ENCODE results near the gene PTH2. TPM values are rescaled to one million over a fixed set of nuclear protein-coding genes. Genes with fewer than 3 reads are reported as not detected.

Gene PTH2
- total and polyA plus RNA-seq, 2 of the 8 experiments (the other 6 are each of a cell fraction or from before 2014, with no cell fraction given), result not detected

- TF ChIP-seq NRF1 (IDR thresholded peaks at IDR 0.05; ENCODE audit: low read depth, low read length) (no peak), RBBP5 (IDR thresholded peaks at IDR 0.05; ENCODE audit: borderline replicate concordance, low read depth, low read length) (no peak)
Measured at GRCh38 chr19:49430172-49430677, 7.0 kb upstream of the PTH2 start (continued).
